HS-27A (cell line): Measurements from ENCODE around the gene ZCCHC7.
"Not testable (repeated sequence)": the region's sequence is repeated elsewhere in the genome, so short reads cannot be mapped to it uniquely, and the experiment has no call there.

Experiments
- DNase-seq: peaks from one replicate; pipeline ENCODE4 v3.0.0-alpha.2; 2012; ENCODE audit warnings: low read depth, missing footprints

ZCCHC7 gene

DNA sequence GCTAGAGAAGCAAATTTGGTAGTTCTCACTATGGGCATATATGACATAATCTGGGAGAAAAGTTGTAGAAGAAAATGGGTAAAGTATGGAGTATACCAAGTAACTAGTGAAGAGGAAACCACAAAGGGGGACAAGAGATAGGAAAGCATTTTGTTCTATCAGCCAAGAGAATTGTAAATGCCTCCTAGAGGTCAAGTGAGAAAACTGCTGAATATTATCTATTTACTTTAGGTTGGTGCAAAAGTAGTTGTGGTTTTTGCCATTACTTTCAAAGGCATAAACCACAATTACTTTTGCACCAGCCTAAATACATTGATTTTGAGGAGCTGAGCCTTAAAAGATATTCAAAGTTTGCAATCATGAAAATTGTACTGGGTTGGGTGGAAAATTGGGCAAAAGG lies 175.4 kb downstream of the ZCCHC7 start:
- no peak for DNase-seq

DNA sequence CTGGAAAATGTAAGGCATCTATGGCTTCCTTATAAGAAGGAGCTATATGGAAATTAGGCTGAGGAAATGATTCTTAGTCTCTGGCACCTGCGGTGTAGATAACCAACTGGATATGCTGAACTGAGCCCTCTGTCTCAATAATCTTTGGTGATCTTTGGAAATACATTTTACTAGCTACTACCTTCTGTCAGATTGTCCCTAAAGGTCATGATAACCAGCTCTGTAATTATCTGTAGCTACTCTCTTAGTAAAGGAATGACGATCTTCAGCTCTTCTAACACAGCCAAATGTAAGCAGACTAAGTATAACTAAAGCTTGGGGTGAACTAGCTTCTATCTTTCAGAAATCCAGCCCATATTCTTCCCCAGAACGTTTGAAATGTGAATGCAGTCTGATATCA lies 177.2 kb downstream of the ZCCHC7 start:
- DNase-seq, result no peak

DNA sequence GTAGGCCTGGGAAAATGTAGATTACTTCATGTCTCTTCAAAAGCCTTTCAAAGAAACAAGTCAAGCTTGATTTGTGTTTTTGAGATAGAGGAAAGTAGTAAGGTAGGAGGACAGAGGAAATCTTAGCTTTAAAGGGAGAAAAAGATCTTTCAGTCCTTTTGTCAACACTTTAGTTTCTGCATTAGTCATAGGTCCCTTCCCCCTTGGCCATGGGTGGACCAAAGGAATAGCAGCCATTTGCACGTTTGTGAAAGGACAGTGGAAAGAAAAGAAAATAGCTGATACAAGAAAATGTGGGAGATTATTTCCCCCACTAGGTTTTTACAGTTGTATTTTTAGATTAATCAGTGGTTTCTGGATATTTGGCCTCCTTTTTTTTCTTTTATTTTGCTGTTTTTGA lies 180.2 kb downstream of the ZCCHC7 start:
- no peak for DNase-seq

DNA sequence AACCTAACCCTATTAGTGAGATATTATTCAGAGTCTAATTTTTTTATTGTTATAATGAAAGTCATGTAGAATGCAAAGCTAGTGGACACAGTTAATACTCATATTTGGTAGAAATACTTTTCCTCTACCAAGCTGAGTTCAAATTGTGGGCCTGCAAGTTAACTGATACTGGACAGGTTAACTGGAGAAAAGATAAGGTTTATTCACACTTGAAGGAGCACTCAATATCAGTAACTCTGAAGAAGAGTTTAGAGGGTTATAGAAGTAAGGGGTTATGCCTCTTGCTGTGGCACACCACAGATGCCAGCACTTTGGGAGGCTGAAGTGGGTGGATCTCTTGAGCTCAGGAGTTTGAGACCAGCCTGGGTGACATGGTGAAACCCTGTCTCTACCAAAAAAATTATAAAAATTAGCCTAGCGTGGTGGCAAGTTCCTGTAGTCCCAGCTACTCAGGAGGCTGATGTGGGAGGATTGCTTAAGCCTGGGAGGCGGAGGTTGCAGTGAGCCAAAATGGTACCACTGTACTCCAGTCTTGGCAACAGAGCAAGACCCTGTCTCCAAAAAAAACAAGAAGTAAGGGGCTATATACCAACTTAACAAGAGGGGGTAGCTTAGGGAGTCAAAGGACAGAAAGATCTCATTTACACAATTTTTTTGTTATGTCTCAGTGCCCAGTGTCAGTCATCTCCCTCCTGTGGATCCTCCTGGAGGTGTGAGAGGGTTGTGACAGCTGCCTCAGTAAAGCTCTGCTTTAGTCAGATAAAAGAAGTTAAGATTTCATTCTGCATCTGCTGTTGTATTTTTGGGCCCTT lies 180.9 kb downstream of the ZCCHC7 start:
- no peak for DNase-seq

DNA sequence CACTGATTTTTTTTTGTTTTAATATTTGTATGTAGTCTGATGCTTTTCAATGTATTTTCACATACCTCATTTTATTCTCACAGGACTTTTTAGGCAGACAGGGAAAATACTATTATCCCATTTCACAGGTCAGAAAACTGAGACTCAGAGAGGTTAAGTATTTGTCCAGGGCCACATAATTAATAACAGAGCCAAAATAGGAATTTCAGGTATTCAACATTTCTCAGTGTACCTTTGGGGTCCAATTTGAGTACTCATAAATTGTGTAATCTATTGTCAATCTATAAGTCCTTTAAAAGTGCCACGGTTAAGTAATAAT lies 181.4 kb downstream of the ZCCHC7 start:
- no peak for DNase-seq

DNA sequence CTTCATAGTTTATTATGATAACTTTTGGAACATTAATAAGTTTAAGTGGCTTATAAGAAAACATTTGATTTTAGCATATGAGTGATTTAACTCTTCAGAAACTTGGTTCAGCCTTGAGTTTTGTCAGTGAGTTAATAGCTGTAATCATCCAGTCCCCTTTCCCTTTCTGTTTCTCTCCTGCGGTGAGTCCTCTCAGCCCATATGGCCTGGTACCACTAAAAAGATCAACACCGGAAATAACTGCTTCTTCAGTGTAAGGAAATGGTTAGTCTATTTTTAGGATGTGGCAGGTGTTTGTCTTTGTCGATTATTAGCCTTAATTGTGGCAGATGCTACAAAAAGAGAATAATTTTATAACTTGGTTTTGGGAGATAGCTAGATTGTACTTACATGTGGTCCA lies 181.9 kb downstream of the ZCCHC7 start:
- no peak for DNase-seq

DNA sequence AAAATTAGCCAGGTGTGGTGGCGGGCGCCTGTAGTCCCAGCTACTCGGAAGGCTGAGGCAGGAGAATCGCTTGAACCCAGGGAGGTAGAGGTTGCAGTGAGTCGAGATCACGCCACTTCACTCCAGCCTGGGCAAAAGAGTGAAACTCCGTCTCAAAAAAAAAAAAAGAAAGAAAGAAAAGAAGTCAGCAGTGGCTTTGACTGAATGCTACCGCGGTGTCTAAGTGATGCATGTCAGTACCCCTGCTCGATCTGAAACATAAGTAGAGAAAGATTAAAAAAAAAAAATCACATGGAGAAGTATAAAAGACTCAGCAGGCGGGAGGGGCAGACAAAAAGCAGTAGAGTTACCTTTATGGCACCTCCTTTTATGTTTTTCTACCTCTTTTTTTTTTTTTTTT lies 182.9 kb downstream of the ZCCHC7 start:
- not testable (repeated sequence) for DNase-seq

DNA sequence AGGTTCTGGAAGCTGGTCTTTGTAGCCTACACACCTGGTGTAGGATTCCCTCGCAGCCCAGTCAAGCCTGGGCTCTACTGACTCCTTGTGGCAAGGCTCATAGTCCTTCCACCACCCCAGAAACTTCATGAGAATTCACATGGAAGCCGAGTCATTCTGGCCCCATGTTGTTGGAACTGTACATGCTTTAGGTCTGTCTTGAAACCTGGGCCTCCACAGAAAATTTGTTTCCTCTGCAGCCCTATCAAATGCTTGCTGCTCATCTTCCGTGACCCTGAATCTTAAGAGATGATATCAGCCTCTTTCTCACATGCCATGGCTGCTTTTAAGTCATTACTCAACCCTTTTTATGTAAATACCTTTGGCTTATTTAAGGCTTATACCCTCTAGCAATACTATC lies 188.8 kb downstream of the ZCCHC7 start:
- no peak for DNase-seq

DNA sequence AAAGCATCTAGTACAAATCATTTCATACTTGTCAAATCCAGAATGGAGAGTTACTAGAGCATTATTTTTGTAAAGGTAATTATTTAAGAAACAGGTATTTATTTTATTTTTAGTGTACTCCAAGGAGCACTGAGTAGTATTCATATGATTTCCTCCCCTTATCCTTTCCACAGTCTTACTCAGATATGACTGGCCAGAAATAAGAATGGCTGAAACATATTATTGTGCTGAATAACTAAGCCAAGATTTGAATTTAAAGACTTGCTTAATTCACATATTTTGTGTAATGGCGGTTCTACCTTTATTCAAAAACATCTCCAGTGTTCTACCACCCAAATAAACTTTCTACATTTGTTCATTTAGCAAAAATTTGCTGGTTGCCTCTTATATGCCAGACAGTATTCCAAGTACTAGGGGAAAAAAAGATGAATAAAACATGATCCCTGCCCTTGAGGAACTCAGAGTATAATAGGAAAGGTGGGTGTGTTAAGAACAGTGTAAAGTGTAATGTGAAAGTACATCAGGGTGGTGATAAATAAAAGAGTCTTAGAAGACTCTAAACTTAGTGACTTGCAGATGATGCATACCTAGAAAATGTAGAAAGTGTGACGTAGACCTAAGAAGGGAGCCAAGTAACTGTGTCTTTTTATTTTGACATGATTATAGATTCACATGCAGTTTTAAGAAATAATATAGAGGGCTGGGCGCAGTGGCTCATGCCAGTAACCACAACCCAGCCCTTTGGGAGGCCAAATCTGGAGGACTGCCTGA lies 191.7 kb downstream of the ZCCHC7 start:
- no peak for DNase-seq

DNA sequence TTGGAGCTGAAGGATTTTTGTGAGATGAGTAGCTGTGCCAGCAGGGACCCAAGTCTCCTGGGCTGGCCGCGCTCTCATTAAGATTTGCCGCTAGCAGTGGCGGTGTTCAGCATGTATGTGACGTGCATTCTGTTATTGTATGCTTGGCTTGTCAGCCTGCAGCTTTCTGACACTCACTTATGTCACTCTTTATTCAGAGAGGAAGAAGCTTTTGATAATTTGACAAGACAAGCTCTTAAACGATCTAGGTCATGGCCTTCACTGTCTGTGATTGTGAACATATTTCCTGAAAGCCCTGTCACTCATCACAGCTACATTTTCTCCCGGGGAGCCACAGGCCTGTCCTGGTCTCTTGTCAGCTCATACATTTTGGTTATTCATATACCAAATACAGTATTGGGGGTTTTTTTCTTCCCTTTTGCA lies 203.9 kb downstream of the ZCCHC7 start:
- no peak for DNase-seq

DNA sequence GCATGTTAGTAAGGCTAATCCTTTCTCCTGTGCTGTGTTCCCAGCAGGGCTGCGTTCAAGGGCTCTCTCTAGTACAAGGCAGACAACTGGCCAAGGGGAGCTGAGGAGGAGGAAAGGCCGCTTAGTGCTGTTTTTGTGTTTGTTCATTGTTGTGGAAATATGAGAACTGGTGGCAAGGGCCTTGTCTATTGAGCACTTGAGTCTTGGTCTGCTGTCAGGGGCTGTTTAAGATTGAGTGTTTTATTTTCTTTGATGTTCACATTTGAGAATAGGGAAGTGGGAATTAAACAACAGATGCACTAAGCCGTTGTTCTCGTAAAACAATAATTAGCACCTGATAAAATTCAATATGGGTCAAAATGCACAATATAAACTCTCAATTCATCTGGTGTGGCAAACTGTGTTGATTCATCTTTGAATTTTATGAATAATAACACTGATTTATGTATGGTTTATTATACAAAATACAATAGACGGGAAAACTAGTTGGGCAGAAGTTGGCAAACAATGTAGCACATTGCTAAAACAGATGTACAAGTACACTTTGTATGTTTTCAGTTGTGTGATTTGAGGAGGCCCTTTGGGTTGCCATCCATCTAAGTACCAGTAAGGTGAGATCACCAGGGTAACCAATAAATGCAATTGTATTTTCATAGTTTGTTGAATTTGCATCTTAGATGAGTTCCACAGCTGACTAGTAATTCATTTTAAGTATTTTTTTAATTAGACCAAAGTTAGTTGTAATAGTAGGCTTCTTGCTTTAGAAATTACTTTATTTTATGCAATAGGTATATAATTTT lies 204.5 kb downstream of the ZCCHC7 start:
- DNase-seq, result no peak

DNA sequence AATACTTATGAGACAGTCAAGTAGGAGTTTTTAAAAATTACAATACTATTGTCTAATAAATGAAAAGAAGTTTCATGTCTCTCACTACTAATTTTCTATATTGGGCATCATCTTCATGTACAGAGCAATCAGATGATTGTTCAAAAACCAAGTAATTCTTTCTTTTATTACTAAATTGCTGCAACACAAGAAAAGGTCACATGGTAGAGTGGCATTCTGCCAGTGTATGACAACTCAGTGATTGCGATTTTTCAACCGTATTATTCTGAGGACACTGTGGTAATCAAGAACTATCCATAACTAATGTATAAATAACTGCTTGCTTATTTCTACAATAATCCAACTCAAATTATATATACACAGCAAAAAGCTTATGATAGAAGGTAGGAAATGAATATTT lies 205.4 kb downstream of the ZCCHC7 start:
- no peak for DNase-seq

DNA sequence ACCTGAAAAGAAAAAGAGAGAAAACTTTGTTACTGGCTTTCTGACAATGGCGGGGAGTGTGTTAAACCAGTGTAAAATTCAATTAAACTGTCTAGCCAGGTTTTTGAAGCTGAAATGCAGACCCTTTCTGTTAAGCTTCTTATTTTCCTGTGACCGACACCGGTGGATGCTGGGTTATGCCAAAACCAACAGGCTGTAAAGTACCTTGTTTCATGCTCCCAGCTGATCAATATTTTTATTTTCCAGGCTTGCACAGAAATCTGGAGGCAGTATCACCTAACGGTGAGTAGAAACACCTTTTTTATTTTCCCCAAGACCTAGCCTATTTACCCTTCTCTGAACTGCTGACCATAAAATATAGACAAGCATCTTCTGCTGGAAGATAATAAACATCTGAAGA lies 207.2 kb downstream of the ZCCHC7 start:
- DNase-seq, result no peak

DNA sequence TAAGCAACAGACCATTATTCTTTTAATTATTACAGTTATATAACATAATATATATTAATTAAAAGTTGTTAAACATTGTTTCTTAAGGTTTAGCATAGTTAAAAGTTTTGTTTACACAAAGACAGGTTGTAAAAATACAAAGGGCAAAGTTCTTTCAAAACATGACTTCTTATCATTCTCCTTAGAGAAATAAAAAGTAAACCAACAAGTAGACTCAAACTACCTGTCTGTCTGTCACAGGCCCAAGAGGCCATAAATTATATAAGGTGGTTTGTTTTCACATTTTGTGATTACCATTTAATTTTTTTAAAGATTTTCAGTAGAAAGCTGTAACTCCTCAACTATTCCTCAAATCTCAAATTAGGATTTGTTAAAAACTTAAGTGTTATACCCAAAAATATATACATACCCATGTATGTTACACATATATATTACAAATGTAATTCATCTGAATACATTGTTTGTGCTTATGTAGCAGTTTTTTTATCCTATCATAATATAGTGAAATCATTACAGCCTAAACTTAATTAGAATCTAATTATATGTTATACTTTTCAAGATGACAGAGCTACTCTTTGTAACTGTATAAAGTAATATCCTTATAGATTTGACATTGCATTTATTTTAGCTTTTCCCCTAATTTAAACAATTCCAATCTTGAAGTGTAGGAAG lies 208.3 kb downstream of the ZCCHC7 start:
- no peak for DNase-seq

DNA sequence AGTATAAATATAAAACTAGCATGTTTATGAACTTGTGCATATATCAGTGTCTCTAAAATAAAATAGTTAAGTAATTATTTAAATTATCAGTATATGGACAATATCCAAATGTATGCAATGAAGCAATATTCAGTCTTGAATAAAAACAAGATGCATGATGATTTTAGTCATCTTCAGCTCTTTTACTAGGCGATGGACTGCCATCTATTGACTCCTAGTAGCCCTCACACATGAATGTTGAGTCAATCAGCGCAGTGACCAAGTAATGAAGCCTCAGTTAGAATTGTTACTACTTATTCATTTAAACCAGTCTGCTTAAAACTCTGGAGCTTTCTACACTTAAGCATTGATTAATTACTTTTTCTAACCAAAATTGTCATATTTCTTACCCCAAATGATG lies 209.2 kb downstream of the ZCCHC7 start:
- DNase-seq, result no peak

DNA sequence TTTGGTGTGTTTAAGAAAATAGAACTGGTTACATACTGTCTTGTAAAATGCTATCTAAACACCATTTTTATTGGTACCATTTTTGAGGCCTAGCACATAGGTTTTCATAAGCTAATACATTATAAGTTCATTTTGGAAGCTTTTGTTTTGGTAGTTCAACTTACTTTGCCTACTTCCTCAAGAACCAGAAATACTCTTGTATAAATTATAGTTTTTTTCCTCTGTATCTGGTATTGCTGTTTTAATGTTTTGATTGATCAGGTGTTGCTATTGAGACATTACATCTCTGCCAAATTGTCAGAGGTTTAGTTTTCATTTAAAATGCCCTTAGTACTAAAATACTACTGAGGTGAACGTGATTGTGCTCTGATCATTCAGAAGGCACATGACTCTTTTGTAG lies 211.5 kb downstream of the ZCCHC7 start:
- DNase-seq, result no peak

DNA sequence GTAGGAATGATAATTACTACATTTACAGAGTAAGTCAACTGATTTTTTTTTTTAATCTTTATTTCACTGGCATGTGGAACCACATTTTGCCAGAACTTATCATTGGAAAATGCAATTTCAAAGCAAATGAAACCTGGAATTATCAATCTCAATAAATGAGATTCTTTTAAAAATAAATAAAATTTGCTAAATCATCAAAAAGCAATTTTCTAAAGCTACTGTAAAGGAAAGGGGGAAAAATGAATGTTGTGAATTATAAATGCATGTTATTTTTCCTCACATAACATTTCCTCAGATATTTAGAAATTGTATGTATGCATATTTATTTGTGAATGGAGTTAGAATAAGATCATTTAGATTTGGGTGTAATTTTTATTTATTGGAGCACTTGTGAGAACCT lies 212.2 kb downstream of the ZCCHC7 start:
- DNase-seq, result no peak

DNA sequence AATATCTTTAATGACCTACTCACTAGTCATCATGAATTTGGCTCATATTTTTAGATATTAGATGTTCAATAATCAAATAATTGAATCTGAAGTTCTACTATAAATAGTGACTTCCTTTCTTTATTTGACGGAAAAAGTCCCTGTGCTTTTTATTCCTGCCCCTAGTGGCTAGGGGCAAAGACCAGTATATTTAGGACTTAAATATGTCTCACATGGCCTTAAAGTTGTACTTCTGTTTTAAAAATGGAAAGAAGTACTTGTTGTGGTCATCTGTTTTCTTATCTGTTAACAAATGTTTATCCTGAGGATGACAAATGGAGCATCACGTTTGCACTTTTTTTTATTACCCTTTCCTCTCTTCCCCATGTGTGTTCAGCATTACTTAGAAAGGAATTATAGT lies 212.9 kb downstream of the ZCCHC7 start:
- DNase-seq, result no peak

DNA sequence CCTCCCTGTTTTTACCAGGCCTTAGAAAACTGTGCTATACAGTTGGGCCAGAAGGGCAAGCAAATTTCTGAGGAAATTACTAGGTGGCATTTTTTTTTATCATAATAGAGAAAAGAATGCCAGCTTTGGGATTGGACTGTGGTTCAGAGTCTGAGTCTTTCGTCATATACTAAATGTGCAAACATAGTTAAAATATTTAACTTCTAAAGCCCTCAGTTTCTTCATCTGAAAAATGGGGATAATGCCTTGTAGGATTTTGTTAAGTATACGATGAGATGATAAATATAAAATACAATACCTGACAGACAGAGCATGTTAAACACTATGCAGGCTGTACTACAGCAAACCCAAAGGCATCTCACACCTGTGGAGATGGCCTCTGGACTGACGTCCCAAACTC lies 214.9 kb downstream of the ZCCHC7 start:
- DNase-seq, result no peak

DNA sequence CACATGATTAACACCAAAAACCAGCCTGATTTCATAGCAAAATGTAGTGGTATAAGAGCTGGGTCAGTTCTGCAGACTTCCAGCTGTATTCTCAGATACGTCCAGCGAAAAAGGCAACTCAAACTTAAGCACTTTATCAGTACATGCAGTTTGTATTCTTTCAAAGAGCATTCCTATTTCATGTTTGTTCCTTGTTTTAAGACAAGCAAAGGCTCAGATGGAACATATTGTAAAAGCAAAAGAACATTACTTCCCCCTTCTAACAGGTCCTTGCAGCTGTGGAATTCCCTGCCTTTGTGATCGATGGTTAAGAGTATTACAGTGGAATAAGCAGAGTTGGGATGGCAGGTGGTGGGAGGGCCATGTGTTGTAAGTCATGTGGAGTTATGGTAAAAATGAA lies 215.8 kb downstream of the ZCCHC7 start:
- DNase-seq, result no peak

DNA sequence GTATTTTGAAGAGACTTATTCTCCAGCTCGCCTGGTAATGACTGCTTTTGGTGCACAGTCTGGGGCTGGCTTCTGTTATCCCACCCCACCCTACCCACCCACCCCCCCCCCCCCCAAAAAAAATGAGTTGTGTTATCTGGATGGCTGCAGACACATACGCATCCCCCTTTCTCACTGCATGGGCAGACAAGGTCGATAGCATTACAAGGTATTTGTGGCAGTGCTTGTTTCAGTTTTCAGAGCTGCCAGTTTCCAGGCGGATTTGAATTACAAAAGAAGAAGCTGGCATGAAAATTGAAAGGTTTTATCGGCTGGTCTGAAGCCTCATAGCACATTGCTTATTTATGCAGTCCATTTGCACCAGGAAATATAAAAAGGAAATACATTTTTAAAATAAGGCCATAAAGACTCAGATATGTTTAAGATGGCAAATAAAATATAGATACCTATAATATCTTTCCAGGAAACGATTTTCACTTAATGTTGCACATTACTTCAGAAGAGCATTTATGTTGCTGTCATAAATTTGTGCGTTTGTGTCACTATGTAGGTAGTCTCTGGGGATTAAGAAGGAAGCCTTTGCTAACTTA lies 217.0 kb downstream of the ZCCHC7 start:
- no peak for DNase-seq

DNA sequence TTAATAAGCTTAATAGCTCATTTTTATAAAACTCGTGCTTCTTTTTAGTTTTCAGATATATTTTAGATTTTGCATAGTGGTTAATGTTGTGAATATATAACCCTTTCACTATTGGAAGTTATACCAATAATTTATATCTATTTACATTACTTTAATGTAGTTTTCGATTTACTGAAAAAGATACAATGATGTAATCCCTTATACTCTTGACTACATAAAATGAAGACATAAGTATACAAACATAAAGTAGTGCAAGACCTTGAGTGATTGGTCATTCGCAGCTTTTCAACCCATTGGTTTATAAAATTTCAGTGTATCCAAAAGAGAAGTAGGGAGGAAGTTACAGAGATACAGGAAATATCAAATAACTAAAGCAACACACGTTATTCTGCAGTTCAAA lies 217.8 kb downstream of the ZCCHC7 start:
- DNase-seq, result no peak
